GM18511 (cell line): ENCODE data around the gene STK25.

ENCODE experiments used
- ATAC-seq: cut with Tn5 transposase; IDR thresholded peaks from one replicate; pipeline ENCODE4 v1.9.1; 2021; ENCODE audit warnings: mild to moderate bottlenecking, moderate library complexity; ENCODE audit not compliant: unreplicated experiment

The STK25 gene

GRCh38 chr2:241508240-241509154 lies at the start of gene STK25:
Gene STK25 (minus strand): TSS chr2:241508584. CDS start chr2:241508035, 549 bp downstream.
- peak; percentile 95 for ATAC-seq

GRCh38 chr2:241556746-241557145 lies 48.4 kb upstream of the STK25 start:
- ATAC-seq = no peak

- ATAC-seq = no peak
Observed at GRCh38 chr2:241555711-241556110, 47.3 kb upstream of the STK25 start.

GRCh38 chr2:241554610-241555322 lies 46.4 kb upstream of the STK25 start:
- no peak for ATAC-seq

GRCh38 chr2:241553981-241554380 lies 45.6 kb upstream of the STK25 start:
- ATAC-seq = no peak

GRCh38 chr2:241553512-241553830 lies 45.1 kb upstream of the STK25 start:
- no peak for ATAC-seq

GRCh38 chr2:241551998-241552737 lies 43.8 kb upstream of the STK25 start:
- no peak for ATAC-seq

- ATAC-seq = no peak
Observed at GRCh38 chr2:241551599-241551997, 43.2 kb upstream of the STK25 start.

GRCh38 chr2:241550616-241551580 lies 42.5 kb upstream of the STK25 start:
- ATAC-seq = no peak

- no peak for ATAC-seq
Observed at GRCh38 chr2:241548451-241548835, 40.1 kb upstream of the STK25 start.

GRCh38 chr2:241547781-241548450 lies 39.5 kb upstream of the STK25 start:
- ATAC-seq = no peak

- ATAC-seq = no peak
Observed at GRCh38 chr2:241546771-241547498, 38.6 kb upstream of the STK25 start.

GRCh38 chr2:241545523-241546473 lies 37.4 kb upstream of the STK25 start:
- no peak for ATAC-seq

GRCh38 chr2:241545106-241545505 lies 36.7 kb upstream of the STK25 start:
- no peak for ATAC-seq

- no peak for ATAC-seq
Observed at GRCh38 chr2:241542278-241542605, 33.9 kb upstream of the STK25 start.

GRCh38 chr2:241541564-241542277 lies 33.3 kb upstream of the STK25 start:
- ATAC-seq = no peak

GRCh38 chr2:241540771-241541561 lies 32.6 kb upstream of the STK25 start:
- ATAC-seq = no peak
